Right lobe of liver (tissue), 6 donors: ENCODE measurements around the gene ZBTB49. TPM values are rescaled to one million over a fixed set of nuclear protein-coding genes. Genes with fewer than 3 reads are reported as not detected.
"Not testable (repeated sequence)": the region's sequence is repeated elsewhere in the genome, so short reads cannot be mapped to it uniquely, and the experiment has no call there.

Experiments
- ATAC-seq, 4 donors: fragments of 200-7000 bp; cut with Tn5 transposase; one replicate each; pipeline ENCODE4 v1.9.1; 2020; ENCODE audit warnings: mild to moderate bottlenecking in 4 of 4, moderate library complexity in 4 of 4
- DNase-seq, 3 donors: peaks; one replicate each; pipeline ENCODE4 v3.0.0-alpha.2; 2020
- H3K27ac ChIP-seq, 3 donors: fragments of 200-600 bp; one replicate each; pipeline ENCODE4 v1.8.0; 2022
- H3K27me3 ChIP-seq, 2 donors: fragments of 200-600 bp; one replicate each; pipeline ENCODE4 v1.8.0; 2022
- H3K36me3 ChIP-seq, 4 donors: fragments of 200-600 bp; sonication (generic) in 1 of 4; one replicate each; pipeline versions ENCODE4 v1.5.1 to v1.8.0; 2017 to 2022; ENCODE audit warnings: control low read depth in 1 of 4
- H3K4me1 ChIP-seq, 4 donors: fragments of 200-600 bp; sonication (generic) in 1 of 4; one replicate each; pipeline versions ENCODE4 v1.5.1 to v1.8.0; 2017 to 2022; ENCODE audit warnings: control low read depth in 1 of 4
- H3K4me3 ChIP-seq, 3 donors: fragments of 200-600 bp; one replicate each; pipeline ENCODE4 v1.8.0; 2022
- H3K9me3 ChIP-seq, 4 donors: fragments of 200-600 bp; sonication (generic) in 1 of 4; one replicate each; pipeline versions ENCODE4 v1.5.1 to v1.8.0; 2017 to 2022; ENCODE audit warnings: control low read depth in 1 of 4
- CTCF ChIP-seq, 4 donors: fragments of 200-600 bp in 3 of 4; fragments of 450-650 bp in 1 of 4; IDR thresholded peaks; one replicate each; pipeline versions ENCODE4 v1.5.1 to v1.8.0; 2016 to 2022; ENCODE audit warnings: antibody characterized with exemption in 4 of 4, mild to moderate bottlenecking in 2 of 4
- POLR2A ChIP-seq: fragments of 450-650 bp; IDR thresholded peaks from one replicate; pipeline ENCODE4 v1.6.1; 2017; ENCODE audit warnings: antibody characterized with exemption, mild to moderate bottlenecking
- WGBS: methylation state at CpG from one replicate; pipeline ENCODE4 v1.1.6; 2018; ENCODE audit warnings: low coverage, low lambda C conversion rate; ENCODE audit not compliant: insufficient coverage; ENCODE audit errors: missing lambda C conversion rate; 5-methylcytosine and 5-hydroxymethylcytosine counted together
- intact Hi-C, 2 donors: fragments of 100-400 bp; cut with DNase I; formaldehyde crosslinking; loops; one replicate each; pipeline versions ENCODE4 v1.11.2 to v1.14.1; 2022
- total RNA-seq, 6 experiments: library from RNA; depleted of rRNA in 2 of 6; stranded (reverse); fragments of >200 nt in 2 of 6; fragmentation: NEBNext Ultra II Directional in 3 of 6; extraction: Animal tissue kit (Norgen Biotek cat#: 25700) in 3 of 6; gene quantifications; one replicate each; pipeline versions ENCODE4 v1.1.0 to v1.2.4, GENCODE V29; 2016 to 2023
- donor health status: DM: no; HTN: yes; CAD: no.
- donor health status: DM: no; HTN: no; CAD: no.
- donor health status: DM: no; HTN: no; CAD: no.
- donor health status: DM: no; HTN: yes; CAD: no.
- donor health status: DM: no; HTN: yes; CAD: no.

The ZBTB49 gene
- total RNA-seq, 6 experiments from 2014 or later: 1.4 to 3.3 (median 2.5) TPM

- DNase-seq (no peak), ATAC-seq (no peak)
- no peaks in the 10 kb centered on the region for H3K9me3 ChIP-seq
- TF ChIP-seq CTCF (IDR thresholded peaks at IDR 0.05) (no peak), POLR2A (no peak)
- peak overlapping the region; percentile 85 to 95 (median 86) for H3K27ac ChIP-seq
- H3K4me3 ChIP-seq: peak overlapping the region; percentile 83 to 91 (median 84)
- peaks cover 0 to 23% (median 7%) of the 10 kb centered on the region in 4 donors for H3K36me3 ChIP-seq
- no peaks in the 10 kb centered on the region for H3K27me3 ChIP-seq
- intact Hi-C loops: no loop called here
- peaks cover 0 to 14% (median 0%) of the 10 kb centered on the region in 4 donors for H3K4me1 ChIP-seq
- 13% methylated on average over 9 of the region's 10 CpGs for WGBS
Observed at GRCh38 chr4:4248885-4249203, 41.2 kb upstream of the ZBTB49 start.

DNA sequence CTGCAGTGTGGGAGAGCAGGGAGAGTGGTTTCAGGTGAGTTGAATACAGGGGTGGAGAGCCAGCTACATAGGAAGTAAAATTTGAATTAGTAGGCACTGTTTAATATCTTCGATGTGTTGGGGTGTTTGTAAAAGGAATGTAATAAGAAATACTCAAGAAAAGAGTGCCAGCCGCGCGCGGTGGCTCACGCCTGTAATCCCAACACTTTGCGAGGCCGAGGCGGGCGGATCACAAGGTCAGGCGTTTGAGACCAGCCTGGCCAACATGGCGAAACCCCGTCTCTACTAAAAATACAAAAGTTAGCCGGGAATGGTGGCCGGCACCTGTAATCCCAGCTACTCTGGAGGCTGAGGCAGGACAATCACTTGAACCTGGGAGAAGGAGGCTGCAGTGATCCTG lies 40.7 kb upstream of the ZBTB49 start:
- DNase-seq, intact Hi-C loops, H3K27me3 ChIP-seq, H3K9me3 ChIP-seq, H3K27ac ChIP-seq, ATAC-seq: not testable (repeated sequence)
- Histone ChIP-seq H3K36me3 (peaks cover 0 to 18% (median 7%) of the 10 kb centered on the region in 4 donors), H3K4me3 (peak overlapping the region in 1 of 3 donors; percentile 91), H3K4me1 (peaks cover 0 to 18% (median 0%) of the 10 kb centered on the region in 4 donors)
- WGBS: 97% methylated on average over 11 of the region's 15 CpGs

DNA sequence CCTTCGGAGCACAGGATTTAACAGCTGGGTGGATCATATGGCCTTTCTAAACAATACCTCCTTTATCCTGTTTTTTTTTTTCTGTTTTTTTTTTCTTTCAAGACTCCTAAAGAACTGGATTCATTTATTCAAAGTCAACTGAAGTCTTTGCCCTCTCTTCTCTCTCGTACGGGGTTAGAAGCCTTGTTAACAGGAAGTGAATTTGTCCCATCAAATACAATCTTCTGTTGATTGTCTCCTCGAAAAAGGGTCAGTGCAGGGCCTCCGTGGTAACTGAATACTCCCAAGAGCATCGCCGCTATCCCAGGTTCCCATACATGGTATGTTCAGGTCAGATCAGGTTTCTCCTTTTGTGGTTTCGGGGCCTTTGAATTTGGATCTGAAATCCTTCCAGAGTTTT lies 40.2 kb upstream of the ZBTB49 start:
- H3K36me3 ChIP-seq: peaks cover 0 to 13% (median 6%) of the 10 kb centered on the region in 4 donors
- no peak overlapping the region for H3K27ac ChIP-seq
- no peaks in the 10 kb centered on the region for H3K9me3 ChIP-seq
- no peak overlapping the region for H3K4me3 ChIP-seq
- DNase-seq (no peak), ATAC-seq (no peak)
- WGBS: 83% methylated on average over 6 of the region's 8 CpGs
- no peaks in the 10 kb centered on the region for H3K27me3 ChIP-seq
- peaks cover 0 to 23% (median 0%) of the 10 kb centered on the region in 4 donors for H3K4me1 ChIP-seq
- intact Hi-C loops: loop anchor here (5.0 to 10.0 kb wide), 2 partner anchors 82 to 85 kb away; no protein-coding TSS in a partner anchor
- TF ChIP-seq CTCF (IDR thresholded peaks at IDR 0.05): no peak
- no peak for TF ChIP-seq POLR2A

GRCh38 chr4:4254199-4254598 lies 35.9 kb upstream of the ZBTB49 start:
- intact Hi-C loops: loop anchor here (5.0 to 10.0 kb wide), 2 partner anchors 78 to 81 kb away; no protein-coding TSS in a partner anchor
- no peak for TF ChIP-seq POLR2A
- TF ChIP-seq CTCF (IDR thresholded peaks at IDR 0.05): no peak
- ATAC-seq: no peak
- Histone ChIP-seq H3K4me3 (no peak overlapping the region), H3K27me3 (no peaks in the 10 kb centered on the region), H3K9me3 (no peaks in the 10 kb centered on the region), H3K4me1 (peaks cover 0 to 24% (median 0%) of the 10 kb centered on the region in 4 donors), H3K27ac (peak overlapping the region in 1 of 3 donors; percentile 18), H3K36me3 (no peaks in the 10 kb centered on the region)
- 81% methylated on average over 11 of the region's 11 CpGs for WGBS
- DNase-seq: no peak

- no peaks in the 10 kb centered on the region for H3K36me3 ChIP-seq
- H3K27me3 ChIP-seq: no peaks in the 10 kb centered on the region
- no peak overlapping the region for H3K4me3 ChIP-seq
- peaks cover 0 to 24% (median 0%) of the 10 kb centered on the region in 4 donors for H3K4me1 ChIP-seq
- peak overlapping the region in 1 of 3 donors; percentile 18 for H3K27ac ChIP-seq
- TF ChIP-seq CTCF (IDR thresholded peaks at IDR 0.05) (no peak), POLR2A (no peak)
- ATAC-seq: peak; percentile 61 to 80 (median 73)
- WGBS: 28% methylated on average over 6 of the region's 6 CpGs
- DNase-seq: peak; percentile 67 to 84 (median 82)
- no peaks in the 10 kb centered on the region for H3K9me3 ChIP-seq
- intact Hi-C loops: loop anchor here (5.0 to 10.0 kb wide), 2 partner anchors 78 to 80 kb away; no protein-coding TSS in a partner anchor
Observed at GRCh38 chr4:4254666-4255065, 35.4 kb upstream of the ZBTB49 start.
